Spleen (tissue), 7 donors: ENCODE data around the gene SERINC3.

ENCODE experiments used
- POLR2A ChIP-seq, 3 donors: fragments of 450-650 bp; IDR thresholded peaks; one replicate each; pipeline ENCODE4 v1.5.1; 2017; ENCODE audit warnings: antibody characterized with exemption in 3 of 3, mild to moderate bottlenecking in 1 of 3
- TF ChIP-seq, protein P1 (sequence below), 11 experiments: fragments of 200-600 bp in 7 of 11; fragments of 450-650 bp in 4 of 11; sonication (generic) in 4 of 11; IDR thresholded peaks in 8 of 11; conservative IDR thresholded peaks in 3 of 11; 1 replicate in 7 of 11; 2 replicates in 4 of 11; pipeline versions ENCODE4 v1.4.0 to v1.8.0; 2016 to 2021; ENCODE audit warnings: antibody characterized with exemption in 11 of 11, inconsistent platforms in 4 of 11, mild to moderate bottlenecking in 1 of 11
- donor health status: DM: no; HTN: no; CAD: no; lungs with moderate emphysema.
- donor health status: DM: no; HTN: no; CAD: no.
- donor health status: DM: no; HTN: no; CAD: no.

DNA sequence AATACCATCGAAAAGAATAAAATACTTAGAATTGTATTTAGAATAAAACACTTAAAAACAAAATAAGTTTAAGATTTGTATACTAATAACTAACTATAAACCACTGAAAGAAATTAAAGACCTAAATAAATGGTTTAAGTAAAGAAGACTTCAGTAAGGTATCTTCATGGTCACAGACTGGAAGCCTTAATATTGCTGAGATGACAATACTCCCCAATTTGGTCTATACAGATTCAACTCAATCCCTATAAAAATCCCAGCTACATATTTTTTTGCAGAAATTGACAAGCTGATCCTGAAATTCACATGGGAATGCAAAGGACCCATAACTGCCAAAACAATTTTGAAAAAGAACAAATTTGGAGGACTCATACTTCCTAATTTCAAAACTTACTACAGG is 18.9 kb downstream of the SERINC3 start:
- TF ChIP-seq, protein P1, sequence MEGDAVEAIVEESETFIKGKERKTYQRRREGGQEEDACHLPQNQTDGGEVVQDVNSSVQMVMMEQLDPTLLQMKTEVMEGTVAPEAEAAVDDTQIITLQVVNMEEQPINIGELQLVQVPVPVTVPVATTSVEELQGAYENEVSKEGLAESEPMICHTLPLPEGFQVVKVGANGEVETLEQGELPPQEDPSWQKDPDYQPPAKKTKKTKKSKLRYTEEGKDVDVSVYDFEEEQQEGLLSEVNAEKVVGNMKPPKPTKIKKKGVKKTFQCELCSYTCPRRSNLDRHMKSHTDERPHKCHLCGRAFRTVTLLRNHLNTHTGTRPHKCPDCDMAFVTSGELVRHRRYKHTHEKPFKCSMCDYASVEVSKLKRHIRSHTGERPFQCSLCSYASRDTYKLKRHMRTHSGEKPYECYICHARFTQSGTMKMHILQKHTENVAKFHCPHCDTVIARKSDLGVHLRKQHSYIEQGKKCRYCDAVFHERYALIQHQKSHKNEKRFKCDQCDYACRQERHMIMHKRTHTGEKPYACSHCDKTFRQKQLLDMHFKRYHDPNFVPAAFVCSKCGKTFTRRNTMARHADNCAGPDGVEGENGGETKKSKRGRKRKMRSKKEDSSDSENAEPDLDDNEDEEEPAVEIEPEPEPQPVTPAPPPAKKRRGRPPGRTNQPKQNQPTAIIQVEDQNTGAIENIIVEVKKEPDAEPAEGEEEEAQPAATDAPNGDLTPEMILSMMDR (IDR thresholded peaks at IDR 0.05 in 8 of 11, conservative IDR thresholded peaks at IDR 0.05 in 3 of 11): no peak
- no peak for TF ChIP-seq POLR2A (IDR thresholded peaks at IDR 0.05)
